D721Med (cell line): ENCODE results near the gene WARS2.

Experiments used
- DNase-seq: peaks from one replicate; pipeline ENCODE4 v3.0.0; 2011; ENCODE audit warnings: low spot score; ENCODE audit not compliant: insufficient read length
- FAIRE-seq: peaks from 2 replicates; lab custom pipeline; 2011; peaks lifted over from hg19 to GRCh38; lab: Jason Lieb, UNC
- CTCF ChIP-seq: IDR thresholded peaks from 2 replicates; pipeline ENCODE4 v1.5.1; 2012; ENCODE audit warnings: mild to moderate bottlenecking, control low read depth; ENCODE audit not compliant: insufficient read depth; ENCODE audit errors: missing control alignments

Gene WARS2

DNA sequence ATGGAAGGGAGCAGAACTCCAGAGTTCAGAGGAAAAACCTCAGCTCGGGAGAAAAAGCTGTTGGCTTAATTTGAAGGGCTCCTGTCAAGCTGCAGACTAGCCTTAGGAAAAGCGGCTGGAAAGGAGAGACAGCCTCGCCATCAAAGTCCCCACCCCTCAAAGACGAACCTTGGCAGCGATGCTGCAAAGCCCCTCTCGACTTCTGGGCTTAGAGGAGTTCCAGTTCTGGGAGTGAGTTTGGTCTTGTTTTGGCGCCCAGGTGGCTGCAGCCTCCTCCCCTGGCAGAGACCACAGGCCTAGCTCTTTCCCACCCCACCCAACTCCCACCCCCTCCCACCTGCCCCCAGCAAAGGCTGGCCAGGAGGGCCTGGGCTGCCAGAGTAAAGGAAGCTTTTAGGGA is 143.2 kb downstream of the WARS2 start:
- DNase-seq: no peak
- TF ChIP-seq CTCF: no peak
- FAIRE-seq: no peak

GRCh38 chr1:118995312-118996016 is 145.0 kb downstream of the WARS2 start:
- no peak for FAIRE-seq
- no peak for DNase-seq
- TF ChIP-seq CTCF: no peak

DNA sequence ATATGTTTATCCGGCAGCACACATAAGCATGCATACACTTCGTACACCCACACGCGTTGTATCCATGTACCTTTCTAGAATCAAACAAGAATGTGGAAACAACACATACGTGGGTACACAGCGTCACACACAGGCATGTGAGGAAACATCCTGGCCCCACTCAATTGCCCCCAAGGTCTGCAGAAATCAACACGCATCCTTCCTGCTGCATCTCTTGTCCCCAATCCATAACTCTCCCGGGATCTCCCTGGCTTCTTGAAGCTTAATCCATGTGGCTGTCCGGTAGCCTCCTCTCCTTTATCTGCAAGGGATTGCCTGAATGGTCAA is 146.8 kb downstream of the WARS2 start:
- no peak for TF ChIP-seq CTCF
- FAIRE-seq (no peak), DNase-seq (no peak)

DNA sequence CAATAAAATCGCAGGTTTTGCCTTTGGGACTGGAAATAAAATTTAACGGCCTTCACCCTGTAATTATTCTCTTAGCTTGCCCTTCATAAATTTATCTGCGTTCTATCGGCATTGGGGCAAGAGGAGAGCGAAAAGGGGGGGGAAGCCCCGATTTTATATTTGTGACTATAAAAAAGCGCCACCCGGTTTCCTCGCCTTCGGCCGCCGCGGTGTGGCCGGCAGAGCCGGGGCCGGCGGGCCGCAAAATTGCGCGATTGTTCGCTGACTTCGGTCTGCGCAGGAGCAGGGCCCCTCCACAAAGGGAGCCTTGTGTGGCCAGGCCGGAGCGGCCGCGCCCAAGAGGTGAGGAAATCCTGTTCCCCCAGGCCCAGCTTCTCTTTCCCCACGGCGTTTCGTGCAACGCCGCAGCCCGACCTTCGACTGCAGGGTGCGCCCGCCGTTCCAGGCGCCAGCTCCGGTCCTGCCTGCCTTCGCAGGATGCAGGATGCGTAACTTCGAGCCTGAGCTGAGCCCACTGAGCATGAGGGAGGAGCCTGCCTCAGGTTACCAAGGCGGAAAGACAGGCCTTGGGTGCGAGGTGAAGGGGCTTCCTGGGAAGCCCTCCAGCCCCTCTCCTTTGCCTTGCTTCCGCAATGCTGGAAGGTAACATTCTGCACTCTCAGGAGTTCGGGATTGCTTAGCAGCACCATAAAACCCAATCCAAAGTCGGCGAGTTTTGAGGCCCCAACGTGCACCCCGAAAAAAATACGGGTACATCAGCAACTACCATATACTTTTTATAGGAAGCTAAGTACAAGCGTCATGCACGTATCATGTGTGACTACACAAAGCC is 147.4 kb downstream of the WARS2 start:
- FAIRE-seq (no peak), DNase-seq (no peak)
- TF ChIP-seq CTCF: no peak

- TF ChIP-seq CTCF: no peak
- FAIRE-seq: no peak
- no peak for DNase-seq
Measured at GRCh38 chr1:118992237-118992825, 148.1 kb downstream of the WARS2 start.

GRCh38 chr1:118991448-118991847 is 149.0 kb downstream of the WARS2 start:
- no peak for TF ChIP-seq CTCF
- no peak for DNase-seq
- no peak for FAIRE-seq
